Measurements from ENCODE around the gene UBAC2.
A peak's percentile ranks its signal among the peaks of the same experiment; 100 is the strongest.

Gene UBAC2

DNA sequence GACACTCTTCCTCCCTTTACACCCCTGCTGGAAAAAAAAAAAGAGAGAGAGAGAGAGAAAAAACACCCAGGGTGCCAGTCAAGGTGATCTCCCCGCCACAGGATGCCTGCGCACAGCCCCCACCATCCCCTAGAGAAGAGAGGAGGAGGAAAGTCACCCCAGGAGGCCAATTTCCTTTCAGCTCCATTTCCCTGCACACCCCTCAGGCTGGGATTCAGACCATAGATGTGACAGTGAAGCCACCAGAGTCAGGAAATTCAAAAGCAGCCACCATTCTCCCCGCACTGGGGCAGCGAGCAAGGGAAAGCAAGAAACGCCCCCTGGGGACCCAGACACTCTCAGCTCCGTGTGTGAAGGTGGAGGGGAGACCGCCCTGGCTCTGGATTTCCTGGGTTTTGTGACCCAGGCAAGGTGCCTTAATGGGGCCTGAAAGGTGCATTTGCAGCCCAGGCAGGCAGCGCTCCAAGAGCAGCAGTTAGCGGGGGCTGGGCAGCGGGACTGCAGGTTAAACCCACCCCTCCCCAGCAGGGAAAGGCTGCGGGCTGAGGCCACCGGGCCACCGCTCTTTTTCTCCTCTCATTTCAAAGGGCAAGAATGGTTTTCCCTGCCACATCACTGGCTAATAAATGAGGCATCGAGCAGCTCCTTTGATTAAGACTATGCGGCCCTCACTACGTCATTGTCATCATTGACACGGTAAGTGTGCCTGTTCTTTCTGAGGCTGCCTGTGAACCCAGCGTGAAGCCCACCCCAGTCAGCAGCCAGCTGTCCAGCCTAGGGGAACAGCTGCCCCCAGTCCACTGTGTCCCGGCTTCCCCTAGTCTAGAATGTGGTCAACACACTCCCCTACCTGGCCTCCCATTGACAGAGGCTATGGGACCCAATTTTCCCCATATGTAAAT lies 216.8 kb downstream of the UBAC2 start:
- Mint-ChIP-seq H3K4me1 (peaks cover 31 to 48% of the 10 kb centered on the region in 2 donors), H3K27ac (peak overlapping the region; percentile 83), H3K27me3 (no peaks in the 10 kb centered on the region), H3K36me3 (peaks cover 4 to 5% of the 10 kb centered on the region in 2 donors), H3K9me3 (peaks cover 0 to 5% of the 10 kb centered on the region in 2 donors), H3K4me3 (peak overlapping the region; percentile 11 to 36)
- DNase-seq (no peak), ATAC-seq (replicated peaks) (peak in 1 of 2 donors; percentile 0)

DNA sequence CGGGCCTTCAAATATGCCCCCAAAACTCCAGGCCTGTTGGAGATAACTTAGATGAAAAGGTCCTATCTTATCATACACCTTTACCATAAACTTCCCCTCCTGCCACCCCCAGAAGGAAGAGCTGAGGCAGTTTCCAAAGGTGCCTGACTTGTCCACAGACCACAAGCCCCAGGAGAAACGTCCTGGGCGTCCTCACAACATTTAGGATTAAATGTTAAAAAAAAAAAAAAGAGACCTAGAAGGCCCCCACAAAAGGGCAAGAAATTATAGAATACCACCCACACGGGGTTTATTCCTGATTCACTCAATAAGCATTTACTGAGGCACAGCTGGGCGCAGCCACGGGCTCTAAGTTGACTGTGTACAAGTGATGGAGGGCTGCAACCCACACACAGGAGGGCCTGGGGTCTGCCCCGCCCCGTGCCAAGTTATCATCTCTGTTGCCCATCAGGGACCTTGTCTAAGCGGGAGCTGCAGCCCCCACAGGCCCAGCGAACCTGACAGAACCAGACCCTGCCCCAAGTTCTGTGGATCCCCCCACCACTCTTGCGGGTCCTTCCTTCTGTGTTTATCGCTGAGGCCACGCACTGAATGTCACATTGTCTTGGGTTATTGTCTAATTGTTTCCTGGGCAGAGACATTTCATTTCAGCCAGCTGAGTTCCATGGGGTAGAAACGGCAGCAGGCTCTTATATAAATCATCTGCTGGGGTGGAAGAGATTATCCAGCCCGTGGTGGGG lies 217.6 kb downstream of the UBAC2 start:
- peaks cover 39 to 56% of the 10 kb centered on the region in 2 donors for H3K4me1 Mint-ChIP-seq
- peak overlapping the region; percentile 83 for H3K27ac Mint-ChIP-seq
- peak overlapping the region; percentile 9 to 33 for H3K4me3 Mint-ChIP-seq

DNA sequence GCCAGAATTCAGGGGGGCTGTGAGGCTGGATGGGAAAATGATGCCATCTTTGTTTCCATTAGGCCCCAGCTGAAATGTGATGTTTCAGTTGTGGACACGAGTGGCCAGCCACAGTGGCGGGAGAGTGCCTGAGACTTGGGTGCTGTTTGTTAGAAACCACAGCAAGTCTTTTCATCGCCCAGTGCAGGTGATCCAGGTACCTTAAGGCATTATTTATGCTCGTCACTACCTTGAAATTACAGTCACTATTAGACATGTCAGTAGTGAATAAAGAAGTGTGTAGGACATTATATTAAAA lies 218.1 kb downstream of the UBAC2 start:
- DNase-seq (no peak), ATAC-seq (replicated peaks) (no peak)
- peaks cover 0 to 5% of the 10 kb centered on the region in 2 donors for H3K9me3 Mint-ChIP-seq
- peak overlapping the region; percentile 83 for H3K27ac Mint-ChIP-seq
- peaks cover 45 to 60% of the 10 kb centered on the region in 2 donors for H3K4me1 Mint-ChIP-seq
- H3K36me3 Mint-ChIP-seq: peaks cover 4 to 6% of the 10 kb centered on the region in 2 donors
- no peak overlapping the region for H3K4me3 Mint-ChIP-seq
- no peaks in the 10 kb centered on the region for H3K27me3 Mint-ChIP-seq

More for the DNA sequence above, 217.6 kb downstream of the UBAC2 start:
- DNase-seq: no peak
- Mint-ChIP-seq H3K9me3 (peaks cover 0 to 5% of the 10 kb centered on the region in 2 donors), H3K36me3 (peaks cover 4 to 5% of the 10 kb centered on the region in 2 donors), H3K27me3 (no peaks in the 10 kb centered on the region)
- peak; percentile 8 to 13 for ATAC-seq (replicated peaks)

DNA sequence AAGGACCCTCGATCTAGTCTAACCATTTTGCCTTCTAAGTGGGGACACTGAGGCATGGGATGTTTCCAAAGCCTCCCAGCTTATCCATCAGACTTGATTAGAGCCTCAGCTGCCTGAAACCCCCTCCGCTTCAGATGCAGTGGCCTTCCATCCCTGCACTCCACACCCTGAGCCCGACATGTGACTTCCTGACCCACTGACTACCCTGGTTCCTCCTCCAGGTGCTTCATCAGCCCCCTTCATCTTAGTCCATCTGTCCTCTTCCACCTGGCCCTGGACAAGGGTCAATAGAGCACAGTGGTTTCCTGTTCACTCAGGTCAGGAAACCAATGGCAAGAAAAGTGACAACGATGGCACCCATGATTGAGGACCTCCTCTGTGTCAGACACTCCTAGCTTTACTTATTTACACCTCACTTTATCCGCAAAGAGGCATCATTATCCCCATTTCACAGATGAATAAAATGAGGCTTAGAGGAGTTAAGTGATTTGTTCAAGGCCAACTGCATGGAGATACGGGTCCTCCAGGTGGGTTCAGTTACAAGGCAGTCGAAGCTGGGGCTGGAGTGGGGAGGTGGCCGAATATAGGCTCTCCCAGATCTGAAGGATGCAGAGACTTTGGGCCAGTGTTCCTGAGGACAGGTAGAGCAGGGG lies 219.1 kb downstream of the UBAC2 start:
- H3K27me3 Mint-ChIP-seq: no peaks in the 10 kb centered on the region
- no peak for ATAC-seq (replicated peaks)
- H3K4me1 Mint-ChIP-seq: peaks cover 50 to 66% of the 10 kb centered on the region in 2 donors
- peak overlapping the region; percentile 97 for H3K27ac Mint-ChIP-seq
- H3K4me3 Mint-ChIP-seq: peak overlapping the region; percentile 54 to 59
- peaks cover 0 to 5% of the 10 kb centered on the region in 2 donors for H3K9me3 Mint-ChIP-seq
- H3K36me3 Mint-ChIP-seq: peaks cover 5 to 10% of the 10 kb centered on the region in 2 donors
- DNase-seq: no peak

DNA sequence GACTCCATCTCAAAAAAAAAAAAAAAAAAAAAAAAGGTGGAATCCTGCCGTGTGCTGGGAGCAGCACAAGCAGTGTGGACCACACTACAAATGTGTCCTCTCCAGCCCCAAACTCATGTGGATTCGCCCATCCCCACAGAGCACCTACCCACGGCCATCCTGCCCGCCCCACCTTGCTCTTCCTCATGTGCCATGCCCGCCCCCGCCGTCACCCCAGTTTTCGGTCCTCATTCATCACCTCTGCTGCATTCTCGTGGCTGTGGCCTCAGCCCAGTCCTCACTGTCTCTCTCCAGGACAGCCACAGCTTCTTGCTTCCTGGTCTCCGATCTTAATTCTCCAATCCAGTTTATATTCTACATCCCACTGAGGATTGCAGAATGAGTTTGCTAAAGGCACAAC lies 220.6 kb downstream of the UBAC2 start:
- peaks cover 5 to 10% of the 10 kb centered on the region in 2 donors for H3K36me3 Mint-ChIP-seq
- no peaks in the 10 kb centered on the region for H3K27me3 Mint-ChIP-seq
- peak overlapping the region; percentile 50 to 70 for H3K4me3 Mint-ChIP-seq
- H3K9me3 Mint-ChIP-seq: peaks cover 0 to 5% of the 10 kb centered on the region in 2 donors
- H3K27ac Mint-ChIP-seq: peak overlapping the region; percentile 97
- DNase-seq (no peak), ATAC-seq (replicated peaks) (no peak)
- H3K4me1 Mint-ChIP-seq: peaks cover 63 to 73% of the 10 kb centered on the region in 2 donors

DNA sequence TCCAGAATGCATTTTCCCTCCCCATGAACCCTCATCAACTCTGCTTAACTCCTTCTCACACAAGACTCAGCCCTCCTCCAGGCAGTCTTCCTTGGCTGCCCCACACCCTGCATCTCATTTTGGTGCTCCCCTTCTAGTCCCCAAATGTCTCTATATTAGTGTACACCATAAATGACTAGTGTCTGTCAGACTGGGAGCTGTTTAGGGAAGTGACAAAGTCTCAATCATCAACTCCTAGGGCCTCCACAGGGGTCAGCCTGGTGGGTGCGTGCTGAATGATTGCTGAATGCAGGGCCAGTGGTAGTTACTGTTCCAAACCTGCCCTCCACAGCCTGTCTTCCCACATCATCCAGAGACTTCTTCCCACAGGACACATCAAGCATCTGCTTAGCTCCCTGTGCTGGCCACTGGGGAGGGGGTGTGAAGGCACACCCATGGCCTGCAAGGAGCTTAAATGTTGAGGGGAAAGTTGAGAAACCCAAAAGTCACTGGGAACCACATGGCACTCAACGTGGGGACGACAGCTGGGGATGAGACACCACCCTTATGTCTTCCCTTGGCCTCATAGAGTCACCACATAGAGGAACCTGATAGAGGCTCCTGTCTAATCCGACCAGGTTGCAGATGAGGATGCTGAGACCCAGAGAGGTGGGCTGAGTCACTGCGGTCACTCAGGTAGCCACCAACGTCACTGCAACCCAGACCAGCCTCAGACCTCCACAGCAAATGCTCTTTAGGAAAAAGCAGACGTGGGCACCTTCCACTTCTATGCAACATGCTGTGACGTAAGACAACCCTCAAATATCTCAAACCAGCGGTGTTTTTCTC lies 221.3 kb downstream of the UBAC2 start:
- H3K36me3 Mint-ChIP-seq: peaks cover 5 to 10% of the 10 kb centered on the region in 2 donors
- peaks cover 67 to 76% of the 10 kb centered on the region in 2 donors for H3K4me1 Mint-ChIP-seq
- peak overlapping the region; percentile 97 for H3K27ac Mint-ChIP-seq
- peaks cover 0 to 5% of the 10 kb centered on the region in 2 donors for H3K9me3 Mint-ChIP-seq
- no peaks in the 10 kb centered on the region for H3K27me3 Mint-ChIP-seq
- DNase-seq: peak; percentile 63
- peak; percentile 58 to 59 for ATAC-seq (replicated peaks)
- peak overlapping the region; percentile 50 to 70 for H3K4me3 Mint-ChIP-seq

DNA sequence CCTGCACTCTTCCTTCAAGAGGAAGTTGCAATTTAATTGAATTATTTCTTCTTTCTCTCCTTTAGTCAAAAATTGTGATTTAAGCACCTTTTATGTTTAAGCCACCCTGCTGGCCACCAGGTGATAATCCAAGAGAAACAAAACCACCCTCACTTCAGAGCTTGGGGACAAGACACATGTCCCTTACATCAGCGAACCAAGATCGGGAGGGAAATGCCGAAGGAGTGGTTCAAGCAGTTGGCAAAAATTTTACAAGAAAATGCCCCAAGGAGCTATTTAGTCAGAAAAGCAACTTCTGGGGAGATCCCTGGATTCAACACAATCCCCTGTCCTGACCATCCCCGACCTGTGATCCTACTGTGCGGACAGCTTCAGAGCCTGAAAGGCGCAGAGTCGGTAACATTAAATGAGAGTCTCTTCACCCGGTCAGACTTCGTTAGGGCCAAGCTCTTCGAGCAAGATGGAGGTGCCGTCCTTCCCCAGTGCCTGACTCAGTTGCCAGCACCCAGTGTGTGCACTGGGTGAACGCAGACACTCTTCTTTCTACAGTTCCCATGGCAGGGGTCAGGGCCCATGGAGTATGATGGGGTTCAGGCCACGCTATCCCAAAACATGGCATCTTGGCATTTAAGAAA lies 222.0 kb downstream of the UBAC2 start:
- H3K36me3 Mint-ChIP-seq: peaks cover 5 to 14% of the 10 kb centered on the region in 2 donors
- H3K4me3 Mint-ChIP-seq: no peak overlapping the region
- H3K4me1 Mint-ChIP-seq: peaks cover 73 to 74% of the 10 kb centered on the region in 2 donors

DNA sequence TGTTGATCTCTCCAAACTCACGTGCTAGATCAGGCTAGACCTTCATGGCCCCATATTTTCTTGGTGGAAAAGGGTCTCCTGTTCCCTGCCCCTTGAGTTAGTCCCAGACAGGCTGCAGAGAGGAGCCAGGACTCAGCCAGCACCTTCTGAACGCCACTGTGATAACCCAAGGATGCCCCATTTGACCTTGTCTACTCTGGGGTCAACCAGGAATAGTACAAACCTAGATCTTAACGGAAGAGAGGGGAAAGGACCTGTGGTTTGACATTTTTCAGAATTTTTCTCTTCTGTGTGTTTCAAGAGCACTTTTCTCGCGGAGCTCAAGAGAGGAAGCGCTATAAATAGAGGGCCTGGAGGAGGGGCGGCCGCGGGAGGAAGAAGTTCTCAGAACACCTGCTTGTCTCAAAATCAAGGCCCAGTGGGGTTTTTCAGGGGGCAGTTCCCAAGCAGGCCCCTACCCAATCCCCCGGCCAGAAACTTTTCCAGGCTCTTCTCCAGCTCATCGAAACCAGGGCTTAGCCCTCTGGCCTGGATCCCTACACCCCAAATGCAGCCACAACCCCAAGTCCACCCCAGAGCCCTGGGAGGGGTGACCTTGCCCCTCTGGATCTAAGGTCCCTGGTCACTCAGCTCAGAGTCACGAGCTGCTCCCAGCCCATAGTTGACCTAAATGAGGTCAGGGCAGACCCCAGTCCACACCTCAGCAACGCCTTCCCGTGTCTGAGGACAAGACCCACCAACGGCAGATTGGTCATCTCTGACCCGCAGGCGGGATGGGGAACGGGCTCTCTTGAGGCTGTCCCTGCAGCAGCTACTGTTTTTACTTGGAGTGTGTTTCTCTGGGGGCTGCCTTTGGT lies 225.1 kb downstream of the UBAC2 start:
- DNase-seq: peak; percentile 77
- ATAC-seq (replicated peaks): peak; percentile 55 to 67
- Mint-ChIP-seq H3K4me1 (peaks cover 64 to 81% of the 10 kb centered on the region in 2 donors), H3K4me3 (peak overlapping the region; percentile 66 to 82), H3K27ac (peak overlapping the region; percentile 98), H3K27me3 (no peaks in the 10 kb centered on the region), H3K36me3 (peaks cover 8 to 18% of the 10 kb centered on the region in 2 donors), H3K9me3 (peaks cover 3 to 9% of the 10 kb centered on the region in 2 donors)

More for the DNA sequence above, 222.0 kb downstream of the UBAC2 start:
- peaks cover under 1 to 6% of the 10 kb centered on the region in 2 donors for H3K9me3 Mint-ChIP-seq
- ATAC-seq (replicated peaks): no peak
- DNase-seq: no peak
- H3K27me3 Mint-ChIP-seq: no peaks in the 10 kb centered on the region
- peak overlapping the region; percentile 97 for H3K27ac Mint-ChIP-seq

DNA sequence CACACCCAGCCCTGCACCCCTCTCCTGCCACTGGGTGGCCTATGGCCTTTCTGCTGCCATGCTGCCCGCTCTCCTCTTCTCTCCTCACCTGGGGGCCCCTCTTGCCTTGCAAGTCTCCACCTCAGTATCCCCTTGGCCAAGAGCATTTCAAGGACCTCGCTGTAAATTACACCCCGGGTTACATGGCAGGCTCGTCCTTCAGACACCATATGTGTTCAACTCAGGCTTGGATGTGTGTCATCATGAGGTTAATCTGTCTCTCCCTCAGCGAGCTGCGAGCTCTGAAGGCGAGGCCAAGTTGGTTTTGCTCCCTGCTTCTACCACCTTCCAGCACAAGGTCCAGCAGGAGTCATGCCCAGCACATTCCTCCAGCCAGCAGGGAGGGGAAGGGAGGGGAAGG lies 225.8 kb downstream of the UBAC2 start:
- DNase-seq: no peak

DNA sequence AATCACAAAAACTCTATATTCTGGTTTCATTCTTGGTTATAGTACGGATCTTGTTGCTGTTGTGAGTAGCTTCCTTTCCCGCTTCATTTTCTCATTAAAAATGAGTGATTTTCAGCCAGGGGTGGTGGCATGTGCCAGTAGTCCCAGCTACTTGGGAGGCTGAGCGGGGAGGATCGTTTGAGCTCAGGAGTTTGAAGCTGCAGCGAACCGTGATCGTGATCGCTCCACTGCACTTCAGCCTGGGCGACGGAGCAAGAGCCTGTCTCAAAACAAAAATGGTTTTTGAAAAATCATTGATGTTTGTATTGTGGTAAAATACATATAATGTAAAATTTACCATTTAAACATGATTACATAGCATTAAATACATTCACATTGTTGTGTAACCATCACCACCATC lies 229.0 kb downstream of the UBAC2 start:
- ATAC-seq (replicated peaks) (no peak), DNase-seq (no peak)
- Mint-ChIP-seq H3K4me1 (peaks cover 59 to 85% of the 10 kb centered on the region in 2 donors), H3K27ac (peak overlapping the region; percentile 62), H3K36me3 (peaks cover 7 to 17% of the 10 kb centered on the region in 2 donors), H3K9me3 (peaks cover 7 to 10% of the 10 kb centered on the region in 2 donors), H3K4me3 (peak overlapping the region in 1 of 2 donors; percentile 15), H3K27me3 (no peaks in the 10 kb centered on the region)

More for the DNA sequence above, 225.8 kb downstream of the UBAC2 start:
- Mint-ChIP-seq H3K4me3 (peak overlapping the region; percentile 36 to 65), H3K36me3 (peaks cover 11 to 23% of the 10 kb centered on the region in 2 donors), H3K27ac (peak overlapping the region; percentile 98), H3K27me3 (no peaks in the 10 kb centered on the region), H3K4me1 (peaks cover 65 to 81% of the 10 kb centered on the region in 2 donors), H3K9me3 (peaks cover 7 to 14% of the 10 kb centered on the region in 2 donors)
- ATAC-seq (replicated peaks): no peak

DNA sequence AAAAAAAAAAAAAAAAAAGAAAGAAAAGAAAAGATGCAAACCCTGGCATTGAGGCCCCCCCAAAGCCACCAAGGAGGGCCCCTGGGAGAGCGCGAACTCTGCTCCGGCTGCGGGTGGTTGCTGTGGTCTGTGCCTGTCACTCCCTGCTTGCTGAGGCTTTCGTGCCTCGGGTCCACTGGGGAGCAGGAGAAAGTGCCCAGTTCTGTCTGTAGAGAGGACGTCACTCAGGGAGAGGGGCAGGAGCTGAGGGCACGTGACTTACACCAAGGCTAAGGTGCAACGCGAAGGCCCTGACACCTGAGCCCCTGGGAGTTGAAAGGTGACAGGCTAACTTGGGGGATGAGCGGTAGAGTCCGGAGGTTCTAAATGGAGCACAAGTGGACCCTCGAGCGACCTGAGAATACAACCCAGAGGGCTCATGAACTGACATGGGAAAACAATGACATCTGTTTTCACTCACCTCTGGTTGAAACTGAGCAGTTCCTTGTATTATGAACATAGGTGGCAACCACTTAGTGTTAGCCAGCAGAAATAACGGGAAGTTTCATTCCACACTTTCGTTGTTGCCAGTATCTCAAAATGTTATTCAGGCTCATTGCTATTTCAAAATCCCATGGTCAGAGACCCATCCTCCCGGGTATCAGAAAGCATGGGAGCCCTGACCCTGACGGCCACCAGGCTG lies 231.4 kb downstream of the UBAC2 start:
- ATAC-seq (replicated peaks) (peak; percentile 44 to 48), DNase-seq (peak; percentile 78)
- Mint-ChIP-seq H3K27ac (peak overlapping the region; percentile 96), H3K4me1 (peaks cover 56 to 89% of the 10 kb centered on the region in 2 donors), H3K27me3 (no peaks in the 10 kb centered on the region), H3K9me3 (peaks cover 7 to 10% of the 10 kb centered on the region in 2 donors), H3K36me3 (peaks cover 7 to 21% of the 10 kb centered on the region in 2 donors), H3K4me3 (peak overlapping the region; percentile 68 to 77)

Data from stimulated activated naive B cell treated with anti-CD40 and anti-IgM and Interleukin-4, amounts not matched to agents 10 μg/mL and 1 μg/mL and 100 μg/mL, for 72 hours (primary cell).